ENCODE results near the gene A1BG.
A peak's percentile ranks its signal among the peaks of the same experiment; 100 is the strongest.

Gene A1BG

GRCh38 chr19:58352760-58353671 is at the start of gene A1BG:
A1BG (minus strand) TSS chr19:58353492; CDS start chr19:58353437, 55 bp downstream.
- Histone ChIP-seq H3K27ac (no peak within 1 kb of the TSS), H3K27me3 (ENCODE audit: insufficient read depth, low read depth, severe bottlenecking) (no peaks in the 10 kb centered on the region), H3K4me3 (ENCODE audit: low read depth, low read length) (no peak within 1 kb of the TSS), H3K36me3 (no peaks in the 10 kb centered on the region; the same call in none of the 2 replicates), H3K9me3 (ENCODE audit: severe bottlenecking) (no peaks in the 10 kb centered on the region)
- TF ChIP-seq CTCF (IDR thresholded peaks at IDR 0.05; ENCODE audit: low read depth, low read length) = no peak
- no peak for DNase-seq

- Histone ChIP-seq H3K27me3 (ENCODE audit: insufficient read depth, low read depth, severe bottlenecking) (no peaks in the 10 kb centered on the region), H3K9me3 (ENCODE audit: severe bottlenecking) (no peaks in the 10 kb centered on the region), H3K4me3 (ENCODE audit: low read depth, low read length) (peak overlapping the region; percentile 80), H3K36me3 (no peaks in the 10 kb centered on the region), H3K27ac (peak overlapping the region; percentile 83)
- DNase-seq = no peak
- no peak for TF ChIP-seq CTCF (IDR thresholded peaks at IDR 0.05; ENCODE audit: low read depth, low read length)
Measured at GRCh38 chr19:58401840-58402421, 48.6 kb upstream of the A1BG start.

- DNase-seq = peak; percentile 99
- Histone ChIP-seq H3K9me3 (ENCODE audit: severe bottlenecking) (no peaks in the 10 kb centered on the region), H3K27ac (peak overlapping the region; percentile 83), H3K27me3 (ENCODE audit: insufficient read depth, low read depth, severe bottlenecking) (no peaks in the 10 kb centered on the region), H3K36me3 (no peaks in the 10 kb centered on the region), H3K4me3 (ENCODE audit: low read depth, low read length) (peak overlapping the region; percentile 80)
- 0 out of 2 replicates have a peak, but pooled peaks have one; percentile 6 for TF ChIP-seq CTCF (IDR thresholded peaks at IDR 0.05; ENCODE audit: low read depth, low read length)
Measured at GRCh38 chr19:58400916-58401839, 47.9 kb upstream of the A1BG start.

- Histone ChIP-seq H3K36me3 (peaks cover under 1% of the 10 kb centered on the region), H3K27ac (peak overlapping the region; percentile 44), H3K9me3 (ENCODE audit: severe bottlenecking) (no peaks in the 10 kb centered on the region), H3K27me3 (ENCODE audit: insufficient read depth, low read depth, severe bottlenecking) (no peaks in the 10 kb centered on the region), H3K4me3 (ENCODE audit: low read depth, low read length) (peak overlapping the region; percentile 80)
- no peak for DNase-seq
- TF ChIP-seq CTCF (IDR thresholded peaks at IDR 0.05; ENCODE audit: low read depth, low read length) = no peak
Measured at GRCh38 chr19:58400316-58400915, 47.1 kb upstream of the A1BG start.

GRCh38 chr19:58399903-58400302 is 46.6 kb upstream of the A1BG start:
- no peak for DNase-seq
- no peak overlapping the region for H3K27ac ChIP-seq
- H3K4me3 ChIP-seq (ENCODE audit: low read depth, low read length) = no peak overlapping the region
- TF ChIP-seq CTCF (IDR thresholded peaks at IDR 0.05; ENCODE audit: low read depth, low read length) = no peak
- no peaks in the 10 kb centered on the region for H3K9me3 ChIP-seq (ENCODE audit: severe bottlenecking)
- H3K27me3 ChIP-seq (ENCODE audit: insufficient read depth, low read depth, severe bottlenecking) = no peaks in the 10 kb centered on the region
- peaks cover 6% of the 10 kb centered on the region for H3K36me3 ChIP-seq

Data from WERI-Rb-1 (cell line).